Choroid plexus epithelial cell (primary cell): Measurements from ENCODE around the gene AXL.
"Not testable (repeated sequence)": the region's sequence is repeated elsewhere in the genome, so short reads cannot be mapped to it uniquely, and the experiment has no call there.

ENCODE experiments used
- DNase-seq: peaks from one replicate; pipeline ENCODE4 v3.0.0-alpha.2; 2010; ENCODE audit warnings: low read depth
- H3K4me3 ChIP-seq: 2 replicates; pipeline ENCODE4 v1.5.1; 2011; ENCODE audit warnings: low read depth, mild to moderate bottlenecking, control low read depth, low read length, moderate library complexity
- CTCF ChIP-seq: conservative IDR thresholded peaks from 2 replicates; pipeline ENCODE4 v1.5.1; 2011; ENCODE audit warnings: low read depth, mild to moderate bottlenecking, control low read depth, inconsistent platforms, low read length, moderate library complexity

The AXL gene

GRCh38 chr19:41218615-41219507 lies at the start of gene AXL:
AXL (plus strand) TSS chr19:41219223; CDS start chr19:41219393, 170 bp downstream.
- peak within 1 kb of the TSS; percentile 79 for H3K4me3 ChIP-seq
- no peak for TF ChIP-seq CTCF
- DNase-seq = peak; percentile 68

- DNase-seq = no peak
- TF ChIP-seq CTCF = no peak
- no peak overlapping the region for H3K4me3 ChIP-seq
Observed at GRCh38 chr19:41172297-41173164, 46.5 kb upstream of the AXL start.

- TF ChIP-seq CTCF = no peak
- no peak overlapping the region for H3K4me3 ChIP-seq
- no peak for DNase-seq
Observed at GRCh38 chr19:41174297-41174928, 44.6 kb upstream of the AXL start.

- peak; percentile 88 for DNase-seq
- no peak for TF ChIP-seq CTCF
- no peak overlapping the region for H3K4me3 ChIP-seq
Observed at GRCh38 chr19:41175801-41176777, 42.9 kb upstream of the AXL start.

- H3K4me3 ChIP-seq = not testable (repeated sequence)
Observed at GRCh38 chr19:41180173-41180572, 38.9 kb upstream of the AXL start.

GRCh38 chr19:41186971-41187883 lies 31.8 kb upstream of the AXL start:
- no peak for DNase-seq
- H3K4me3 ChIP-seq = no peak overlapping the region
- no peak for TF ChIP-seq CTCF

More at GRCh38 chr19:41180173-41180572, 38.9 kb upstream of the AXL start:
- DNase-seq = not testable (repeated sequence)
